Measurements from ENCODE around the gene C6orf89.

Gene C6orf89

DNA sequence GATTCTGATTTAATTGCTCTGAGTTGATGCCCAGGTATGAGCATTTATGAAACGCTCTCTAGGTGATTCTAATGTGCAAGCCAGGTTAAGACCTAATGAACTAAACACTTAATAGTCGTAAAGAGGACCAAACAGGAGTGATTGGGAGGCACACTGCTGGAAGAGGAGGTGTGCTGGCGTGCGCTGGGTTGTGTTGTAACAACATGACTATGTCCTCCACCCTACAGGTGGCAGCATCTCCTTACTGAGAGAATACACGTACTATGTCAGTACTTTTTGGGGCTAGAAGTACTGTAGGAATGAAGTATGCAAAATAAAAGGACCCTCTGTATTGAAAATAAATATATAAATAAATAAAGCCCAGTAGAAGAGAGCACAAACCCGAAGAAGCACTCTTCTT is 11.9 kb downstream of the C6orf89 start:
- no peaks in the 10 kb centered on the region for H3K27me3 ChIP-seq (replicated peaks in 2 of 5; ENCODE audit: control insufficient read depth in 4 of 5, insufficient read depth in 5 of 5, low read length in 4 of 5)
- peaks cover 12 to 30% (median 15%) of the 10 kb centered on the region in 4 experiments for H3K36me3 ChIP-seq (ENCODE audit: control insufficient read depth in 4 of 4, insufficient read depth in 4 of 4, low read length in 3 of 4)
- H3K4me3 ChIP-seq (ENCODE audit: control insufficient read depth in 1 of 7, extremely low read depth in 1 of 7, insufficient read depth in 4 of 7, low read depth in 2 of 7, low read length in 6 of 7), result no peak overlapping the region
- DNase-seq, result peak in 2 of 3 donors; percentile 55 to 63
- no peak overlapping the region for H3K27ac ChIP-seq (ENCODE audit: insufficient read depth in 1 of 2, low read depth in 1 of 2, low read length in 2 of 2, poor library complexity in 1 of 2, severe bottlenecking in 2 of 2)
- 82% methylated on average over 2 of the region's 6 CpGs for WGBS (ENCODE audit: insufficient coverage)
- ChIA-PET CTCF (interaction anchor here (1.0 to 1.9 kb wide), 6 partner anchors 9 to 120 kb away, joined by 3 to 10 read pairs (median 6); no protein-coding TSS in a partner anchor), POLR2A (no interaction called here)
- H3K9me3 ChIP-seq (ENCODE audit: control extremely low read depth in 1 of 5, control insufficient read depth in 4 of 5, insufficient read depth in 2 of 5, low read depth in 1 of 5, low read length in 4 of 5), result no peaks in the 10 kb centered on the region
- H3K4me1 ChIP-seq (ENCODE audit: control extremely low read depth in 1 of 4, control insufficient read depth in 4 of 4, insufficient read depth in 4 of 4, low read length in 3 of 4), result no peaks in the 10 kb centered on the region

DNA sequence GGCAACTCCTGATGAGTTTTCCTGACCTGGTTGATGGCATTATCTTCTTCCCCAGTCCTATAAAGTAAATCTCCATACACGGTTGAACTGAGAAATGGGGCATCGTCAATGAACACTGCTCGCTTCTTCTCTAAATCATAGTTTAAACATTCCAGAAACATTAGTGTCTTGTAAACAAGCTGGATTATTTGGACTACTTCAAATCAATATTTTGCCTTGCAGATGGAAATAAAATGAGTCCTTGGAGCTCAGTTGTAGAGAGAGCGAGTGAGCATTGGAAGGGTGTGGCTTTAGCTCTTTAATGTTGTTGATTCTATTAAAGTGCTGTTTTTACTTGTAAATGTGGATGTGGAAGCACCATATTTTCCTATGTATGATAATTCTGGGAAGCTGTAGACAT is 18.4 kb downstream of the C6orf89 start:
- Histone ChIP-seq H3K36me3 (ENCODE audit: control insufficient read depth in 4 of 4, insufficient read depth in 4 of 4, low read length in 3 of 4) (peaks cover 17 to 34% (median 20%) of the 10 kb centered on the region in 4 experiments), H3K27ac (ENCODE audit: insufficient read depth in 1 of 2, low read depth in 1 of 2, low read length in 2 of 2, poor library complexity in 1 of 2, severe bottlenecking in 2 of 2) (no peak overlapping the region), H3K9me3 (ENCODE audit: control extremely low read depth in 1 of 5, control insufficient read depth in 4 of 5, insufficient read depth in 2 of 5, low read depth in 1 of 5, low read length in 4 of 5) (no peaks in the 10 kb centered on the region), H3K27me3 (replicated peaks in 2 of 5; ENCODE audit: control insufficient read depth in 4 of 5, insufficient read depth in 5 of 5, low read length in 4 of 5) (no peaks in the 10 kb centered on the region), H3K4me3 (ENCODE audit: control insufficient read depth in 1 of 7, extremely low read depth in 1 of 7, insufficient read depth in 4 of 7, low read depth in 2 of 7, low read length in 6 of 7) (no peak overlapping the region), H3K4me1 (ENCODE audit: control extremely low read depth in 1 of 4, control insufficient read depth in 4 of 4, insufficient read depth in 4 of 4, low read length in 3 of 4) (peaks cover 0 to 19% (median 10%) of the 10 kb centered on the region in 4 experiments)
- WGBS (ENCODE audit: insufficient coverage), result 97% methylated on average over 3 of the region's 4 CpGs
- no peak for DNase-seq
- ChIA-PET POLR2A (no interaction called here), CTCF (interaction anchor here (0.9 to 1.7 kb wide), 5 partner anchors 10 to 114 kb away, joined by 3 to 4 read pairs (median 4); no protein-coding TSS in a partner anchor)

DNA sequence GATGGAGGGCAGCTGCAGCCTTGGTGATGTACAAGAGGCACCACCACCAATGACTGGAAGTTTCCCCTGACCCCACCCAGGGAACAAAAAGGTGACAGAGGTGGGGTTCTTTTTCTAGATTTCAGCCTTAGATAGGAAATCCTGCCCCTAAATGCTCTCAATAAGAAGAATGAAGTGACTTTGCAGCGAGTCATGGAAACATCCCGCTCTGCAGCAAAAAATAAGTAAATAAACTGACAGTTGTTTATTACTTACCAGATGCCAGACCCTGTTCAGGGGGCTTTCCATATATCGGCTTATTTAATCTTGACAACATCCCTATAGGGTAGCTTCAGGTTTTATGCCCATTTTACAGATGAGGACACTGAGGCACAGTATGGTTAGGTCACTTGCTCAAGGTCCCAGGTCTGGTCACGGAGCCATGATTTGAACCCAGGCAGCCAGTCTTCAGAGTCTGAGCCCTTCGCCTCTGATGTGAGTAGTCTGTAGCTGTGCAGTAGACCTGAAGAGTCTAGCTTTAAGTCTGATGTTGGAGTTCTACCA is 19.2 kb downstream of the C6orf89 start:
- CTCF ChIA-PET, result interaction anchor here (0.9 to 2.1 kb wide), 9 partner anchors 9 to 117 kb away, joined by 3 to 9 read pairs (median 4); partner anchors contain the start of gene C6orf89
- Histone ChIP-seq H3K9me3 (ENCODE audit: control extremely low read depth in 1 of 5, control insufficient read depth in 4 of 5, insufficient read depth in 2 of 5, low read depth in 1 of 5, low read length in 4 of 5) (no peaks in the 10 kb centered on the region), H3K36me3 (ENCODE audit: control insufficient read depth in 4 of 4, insufficient read depth in 4 of 4, low read length in 3 of 4) (peaks cover 15 to 34% (median 19%) of the 10 kb centered on the region in 4 experiments), H3K27ac (ENCODE audit: insufficient read depth in 1 of 2, low read depth in 1 of 2, low read length in 2 of 2, poor library complexity in 1 of 2, severe bottlenecking in 2 of 2) (no peak overlapping the region), H3K4me3 (ENCODE audit: control insufficient read depth in 1 of 7, extremely low read depth in 1 of 7, insufficient read depth in 4 of 7, low read depth in 2 of 7, low read length in 6 of 7) (no peak overlapping the region), H3K4me1 (ENCODE audit: control extremely low read depth in 1 of 4, control insufficient read depth in 4 of 4, insufficient read depth in 4 of 4, low read length in 3 of 4) (peaks cover 0 to 19% (median 10%) of the 10 kb centered on the region in 4 experiments), H3K27me3 (replicated peaks in 2 of 5; ENCODE audit: control insufficient read depth in 4 of 5, insufficient read depth in 5 of 5, low read length in 4 of 5) (no peaks in the 10 kb centered on the region)
- DNase-seq, result no peak
- 100% methylated on average over 3 of the region's 5 CpGs for WGBS (ENCODE audit: insufficient coverage)
- POLR2A ChIA-PET, result interaction anchor here (0.6 kb wide), 1 partner anchor 122 kb away, joined by 3 read pairs; no protein-coding TSS in a partner anchor

DNA sequence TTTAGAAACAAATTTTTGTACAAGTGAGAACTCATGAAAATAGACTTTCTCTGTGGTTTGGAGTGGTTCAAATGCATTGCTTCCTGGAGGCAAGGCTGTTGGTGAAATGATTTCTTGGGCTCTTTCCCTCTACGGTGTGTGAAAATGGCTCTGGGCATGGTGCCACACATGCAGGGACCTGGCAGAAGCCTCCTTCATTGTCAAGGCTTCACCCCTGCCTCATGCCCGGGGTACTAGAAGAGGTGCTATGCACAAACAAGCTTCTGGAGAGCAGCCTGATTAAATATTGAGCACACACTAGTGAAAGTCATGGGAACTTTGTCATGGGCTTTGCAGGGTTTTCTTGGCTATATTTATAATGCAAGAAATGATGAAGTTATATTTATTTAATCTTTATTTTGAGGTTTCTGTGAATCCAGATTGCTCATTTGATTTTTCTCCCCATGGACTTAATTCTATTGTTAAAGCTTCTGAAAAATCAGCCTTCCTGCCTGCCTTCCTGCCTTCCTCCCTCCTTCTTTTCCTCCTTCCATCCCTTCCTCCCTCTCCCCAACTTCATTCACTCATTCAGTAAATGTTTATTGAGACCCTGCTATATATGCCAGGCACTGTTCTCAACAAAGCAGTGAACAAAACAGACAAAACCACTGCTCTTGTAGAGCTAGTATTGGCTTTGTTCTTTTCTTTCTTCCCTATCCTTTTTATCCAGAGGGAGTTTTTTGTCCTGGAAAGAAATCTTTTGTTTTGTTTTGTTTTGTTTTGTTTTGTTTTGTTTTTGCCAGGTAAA is 21.0 kb downstream of the C6orf89 start:
- WGBS (ENCODE audit: insufficient coverage), result 29% methylated on average over 2 of the region's 2 CpGs
- H3K9me3 ChIP-seq (ENCODE audit: control extremely low read depth in 1 of 5, control insufficient read depth in 4 of 5, insufficient read depth in 2 of 5, low read depth in 1 of 5, low read length in 4 of 5), result no peaks in the 10 kb centered on the region
- no peak for DNase-seq
- CTCF ChIA-PET, result interaction anchor here (0.9 to 2.1 kb wide), 5 partner anchors 18 to 292 kb away, joined by 3 to 8 read pairs (median 5); partner anchors contain the start of gene C6orf89
- no peak overlapping the region for H3K4me3 ChIP-seq (ENCODE audit: control insufficient read depth in 1 of 7, extremely low read depth in 1 of 7, insufficient read depth in 4 of 7, low read depth in 2 of 7, low read length in 6 of 7)
- peaks cover 15 to 31% (median 18%) of the 10 kb centered on the region in 4 experiments for H3K36me3 ChIP-seq (ENCODE audit: control insufficient read depth in 4 of 4, insufficient read depth in 4 of 4, low read length in 3 of 4)
- H3K4me1 ChIP-seq (ENCODE audit: control extremely low read depth in 1 of 4, control insufficient read depth in 4 of 4, insufficient read depth in 4 of 4, low read length in 3 of 4), result peaks cover 4 to 28% (median 17%) of the 10 kb centered on the region in 4 experiments
- POLR2A ChIA-PET, result no interaction called here
- H3K27ac ChIP-seq (ENCODE audit: insufficient read depth in 1 of 2, low read depth in 1 of 2, low read length in 2 of 2, poor library complexity in 1 of 2, severe bottlenecking in 2 of 2), result no peak overlapping the region
- H3K27me3 ChIP-seq (replicated peaks in 2 of 5; ENCODE audit: control insufficient read depth in 4 of 5, insufficient read depth in 5 of 5, low read length in 4 of 5), result no peaks in the 10 kb centered on the region

DNA sequence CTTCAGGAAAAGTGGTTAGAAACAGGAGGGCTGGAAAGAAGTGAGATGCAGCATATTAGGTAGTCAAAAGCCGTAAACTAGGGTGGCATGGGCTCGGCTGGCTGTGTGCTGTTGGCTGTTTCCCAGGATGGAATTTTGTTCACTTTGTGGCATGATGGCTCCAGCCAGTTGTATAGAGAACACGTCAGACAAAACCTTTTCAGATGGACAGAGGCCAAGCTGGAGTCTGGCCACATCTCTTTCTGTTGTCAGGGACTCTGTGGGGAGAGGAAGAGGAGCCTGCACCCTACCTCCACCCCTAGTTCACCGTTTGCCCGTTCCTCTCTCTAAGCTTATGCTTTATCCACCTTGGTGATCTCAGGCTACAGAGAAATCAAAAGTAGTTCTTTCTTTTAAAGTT is 22.0 kb downstream of the C6orf89 start:
- no peak for DNase-seq
- H3K4me1 ChIP-seq (ENCODE audit: control extremely low read depth in 1 of 4, control insufficient read depth in 4 of 4, insufficient read depth in 4 of 4, low read length in 3 of 4), result peaks cover 7 to 38% (median 28%) of the 10 kb centered on the region in 4 experiments
- peaks cover 7 to 21% (median 9%) of the 10 kb centered on the region in 4 experiments for H3K36me3 ChIP-seq (ENCODE audit: control insufficient read depth in 4 of 4, insufficient read depth in 4 of 4, low read length in 3 of 4)
- ChIA-PET CTCF (interaction anchor here (1.6 kb wide), 1 partner anchor 19 kb away, joined by 5 read pairs; no protein-coding TSS in a partner anchor), POLR2A (no interaction called here)
- no peak overlapping the region for H3K4me3 ChIP-seq (ENCODE audit: control insufficient read depth in 1 of 7, extremely low read depth in 1 of 7, insufficient read depth in 4 of 7, low read depth in 2 of 7, low read length in 6 of 7)
- no peaks in the 10 kb centered on the region for H3K9me3 ChIP-seq (ENCODE audit: control extremely low read depth in 1 of 5, control insufficient read depth in 4 of 5, insufficient read depth in 2 of 5, low read depth in 1 of 5, low read length in 4 of 5)
- H3K27me3 ChIP-seq (replicated peaks in 2 of 5; ENCODE audit: control insufficient read depth in 4 of 5, insufficient read depth in 5 of 5, low read length in 4 of 5), result no peaks in the 10 kb centered on the region
- H3K27ac ChIP-seq (ENCODE audit: insufficient read depth in 1 of 2, low read depth in 1 of 2, low read length in 2 of 2, poor library complexity in 1 of 2, severe bottlenecking in 2 of 2), result no peak overlapping the region
- 30% methylated on average over 4 of the region's 5 CpGs for WGBS (ENCODE audit: insufficient coverage)

DNA sequence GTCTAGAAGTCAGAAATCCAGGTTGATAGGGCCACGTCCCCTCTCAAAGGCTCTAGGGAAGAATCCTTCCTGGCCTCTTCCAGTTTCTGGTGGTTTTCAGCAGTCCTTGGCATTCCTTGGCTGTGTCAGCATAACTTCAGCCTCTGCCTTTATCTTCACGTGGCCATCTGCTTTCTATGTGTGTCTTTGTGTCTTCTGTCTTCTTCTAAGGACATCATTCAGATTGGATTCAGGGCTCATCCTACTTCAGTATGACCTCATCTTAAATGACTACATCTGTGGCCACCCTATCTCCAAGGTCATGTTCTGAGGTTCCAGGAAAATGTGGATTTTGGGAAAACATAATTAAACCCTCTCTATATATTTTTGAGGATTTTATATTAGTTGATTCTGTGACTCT is 23.0 kb downstream of the C6orf89 start:
- Histone ChIP-seq H3K4me1 (ENCODE audit: control extremely low read depth in 1 of 4, control insufficient read depth in 4 of 4, insufficient read depth in 4 of 4, low read length in 3 of 4) (peaks cover 12 to 48% (median 37%) of the 10 kb centered on the region in 4 experiments), H3K9me3 (ENCODE audit: control extremely low read depth in 1 of 5, control insufficient read depth in 4 of 5, insufficient read depth in 2 of 5, low read depth in 1 of 5, low read length in 4 of 5) (no peaks in the 10 kb centered on the region), H3K27ac (ENCODE audit: insufficient read depth in 1 of 2, low read depth in 1 of 2, low read length in 2 of 2, poor library complexity in 1 of 2, severe bottlenecking in 2 of 2) (no peak overlapping the region), H3K4me3 (ENCODE audit: control insufficient read depth in 1 of 7, extremely low read depth in 1 of 7, insufficient read depth in 4 of 7, low read depth in 2 of 7, low read length in 6 of 7) (no peak overlapping the region), H3K36me3 (ENCODE audit: control insufficient read depth in 4 of 4, insufficient read depth in 4 of 4, low read length in 3 of 4) (peaks cover 3 to 17% (median 6%) of the 10 kb centered on the region in 4 experiments), H3K27me3 (replicated peaks in 2 of 5; ENCODE audit: control insufficient read depth in 4 of 5, insufficient read depth in 5 of 5, low read length in 4 of 5) (no peaks in the 10 kb centered on the region)
- POLR2A ChIA-PET, result no interaction called here
- DNase-seq, result no peak
- CTCF ChIA-PET, result no interaction called here
- WGBS (ENCODE audit: insufficient coverage), result 100% methylated on average over 2 of the region's 2 CpGs

All from common myeloid progenitor, CD34-positive (primary cell).